AG09309 (cell line): ENCODE measurements around the gene SSC5D.

Source experiments
- DNase-seq: peaks from one replicate; pipeline ENCODE4 v3.0.0-alpha.2; 2010; ENCODE audit warnings: low read depth
- H3K4me3 ChIP-seq: 2 replicates; pipeline ENCODE4 v1.5.1; 2011; ENCODE audit warnings: mild to moderate bottlenecking, low read depth, low read length, moderate library complexity; ENCODE audit not compliant: control insufficient read depth
- CTCF ChIP-seq: IDR thresholded peaks from 2 replicates; pipeline ENCODE4 v1.5.1; 2011; ENCODE audit warnings: mild to moderate bottlenecking, low read depth, low read length, inconsistent platforms; ENCODE audit not compliant: insufficient read depth, control insufficient read depth; ENCODE audit errors: missing control alignments

The SSC5D gene

GRCh38 chr19:55554302-55554701, 66.1 kb downstream of the SSC5D start:
- H3K4me3 ChIP-seq: no peak overlapping the region
- no peak for TF ChIP-seq CTCF
- no peak for DNase-seq

GRCh38 chr19:55554741-55555152, 66.5 kb downstream of the SSC5D start:
- TF ChIP-seq CTCF: no peak
- DNase-seq: no peak
- H3K4me3 ChIP-seq: no peak overlapping the region

- TF ChIP-seq CTCF: no peak
- H3K4me3 ChIP-seq: no peak overlapping the region
- DNase-seq: no peak
Observed at GRCh38 chr19:55559684-55560083, 71.4 kb downstream of the SSC5D start.

GRCh38 chr19:55563261-55563690, 75.0 kb downstream of the SSC5D start:
- DNase-seq: no peak
- TF ChIP-seq CTCF: no peak
- H3K4me3 ChIP-seq: no peak overlapping the region

GRCh38 chr19:55566823-55567222, 78.6 kb downstream of the SSC5D start:
- no peak for DNase-seq
- H3K4me3 ChIP-seq: no peak overlapping the region
- TF ChIP-seq CTCF: no peak

GRCh38 chr19:55567708-55568328, 79.6 kb downstream of the SSC5D start:
- DNase-seq: no peak
- TF ChIP-seq CTCF: no peak
- H3K4me3 ChIP-seq: no peak overlapping the region
